GM19468 (cell line): Measurements from ENCODE around the gene SMIM21.

ENCODE experiments used
- ATAC-seq: cut with Tn5 transposase; IDR thresholded peaks from one replicate; pipeline ENCODE4 v1.9.1; 2021; ENCODE audit warnings: mild to moderate bottlenecking, moderate library complexity, moderate number of reproducible peaks; ENCODE audit not compliant: unreplicated experiment; ENCODE audit errors: extremely low read depth

The SMIM21 gene

GRCh38 chr18:75427603-75428002 lies at the start of gene SMIM21:
SMIM21 (minus strand) TSS chr18:75427703; CDS start chr18:75427563, 140 bp downstream.
- ATAC-seq: no peak

GRCh38 chr18:75475228-75475627 lies 47.7 kb upstream of the SMIM21 start:
- no peak for ATAC-seq

- ATAC-seq: no peak
Measured at GRCh38 chr18:75474332-75474731, 46.8 kb upstream of the SMIM21 start.

GRCh38 chr18:75473316-75473715 lies 45.8 kb upstream of the SMIM21 start:
- ATAC-seq: no peak

GRCh38 chr18:75472906-75473305 lies 45.4 kb upstream of the SMIM21 start:
- ATAC-seq: no peak

- no peak for ATAC-seq
Measured at GRCh38 chr18:75472396-75472795, 44.9 kb upstream of the SMIM21 start.

- no peak for ATAC-seq
Measured at GRCh38 chr18:75471850-75472249, 44.3 kb upstream of the SMIM21 start.

GRCh38 chr18:75467851-75468250 lies 40.3 kb upstream of the SMIM21 start:
- ATAC-seq: no peak

GRCh38 chr18:75467281-75467795 lies 39.8 kb upstream of the SMIM21 start:
- ATAC-seq: no peak

- no peak for ATAC-seq
Measured at GRCh38 chr18:75464356-75464755, 36.9 kb upstream of the SMIM21 start.

GRCh38 chr18:75462178-75462832 lies 34.8 kb upstream of the SMIM21 start:
- ATAC-seq: no peak

- no peak for ATAC-seq
Measured at GRCh38 chr18:75456199-75456631, 28.7 kb upstream of the SMIM21 start.

- no peak for ATAC-seq
Measured at GRCh38 chr18:75455249-75456198, 28.0 kb upstream of the SMIM21 start.

- no peak for ATAC-seq
Measured at GRCh38 chr18:75454022-75454795, 26.7 kb upstream of the SMIM21 start.

GRCh38 chr18:75450906-75451305 lies 23.4 kb upstream of the SMIM21 start:
- no peak for ATAC-seq

GRCh38 chr18:75441896-75442295 lies 14.4 kb upstream of the SMIM21 start:
- no peak for ATAC-seq

GRCh38 chr18:75439348-75439747 lies 11.8 kb upstream of the SMIM21 start:
- ATAC-seq: no peak

GRCh38 chr18:75438891-75439290 lies 11.4 kb upstream of the SMIM21 start:
- no peak for ATAC-seq

GRCh38 chr18:75437979-75438378 lies 10.5 kb upstream of the SMIM21 start:
- no peak for ATAC-seq

GRCh38 chr18:75433098-75433497 lies 5.6 kb upstream of the SMIM21 start:
- ATAC-seq: no peak
